OCI-LY1 (cell line): ENCODE results near the gene FAM20C.

ENCODE experiments used
- H2AFZ ChIP-seq: fragments of 200-600 bp; sonication (generic), shearing (Covaris generic); 2 replicates; pipeline ENCODE4 v1.6.0; 2014; ENCODE audit warnings: antibody characterized with exemption, mild to moderate bottlenecking, low read length
- H3F3A ChIP-seq: fragments of 200-600 bp; sonication (generic), shearing (Covaris generic); 2 replicates; pipeline ENCODE4 v1.6.0; 2014; ENCODE audit warnings: mild to moderate bottlenecking, antibody characterized with exemption, low read length, moderate library complexity; ENCODE audit not compliant: insufficient read depth
- H3K27ac ChIP-seq: fragments of 200-600 bp; sonication (generic); 2 replicates; pipeline ENCODE4 v1.5.1; 2014; ENCODE audit warnings: low read length, mixed run types, mild to moderate bottlenecking, low read depth; ENCODE audit not compliant: poor library complexity, severe bottlenecking
- H3K27me3 ChIP-seq: fragments of 200-600 bp; sonication (generic); 2 replicates; pipeline ENCODE4 v1.6.0; 2014; ENCODE audit warnings: antibody characterized with exemption, mild to moderate bottlenecking, low read length, moderate library complexity; ENCODE audit not compliant: insufficient read depth
- H3K36me3 ChIP-seq: fragments of 200-600 bp; sonication (generic); 2 replicates; pipeline ENCODE4 v1.6.1; 2014; ENCODE audit warnings: mild to moderate bottlenecking, antibody characterized with exemption, low read length, moderate library complexity, mixed read lengths; ENCODE audit not compliant: insufficient read depth
- H3K4me1 ChIP-seq: fragments of 200-600 bp; sonication (generic); 2 replicates; pipeline ENCODE4 v1.5.1; 2014; ENCODE audit warnings: mild to moderate bottlenecking, low read length, moderate library complexity; ENCODE audit not compliant: insufficient read depth, severe bottlenecking
- H3K4me2 ChIP-seq: fragments of 200-600 bp; sonication (generic), shearing (Covaris generic); 2 replicates; pipeline ENCODE4 v1.6.1; 2014; ENCODE audit warnings: low read length
- H3K4me3 ChIP-seq: fragments of 200-600 bp; sonication (generic); 2 replicates; pipeline ENCODE4 v1.5.1; 2014; ENCODE audit warnings: low read length, low read depth, mild to moderate bottlenecking, mixed read lengths; ENCODE audit not compliant: poor library complexity, severe bottlenecking
- H3K79me2 ChIP-seq: fragments of 200-600 bp; shearing (Covaris generic); 2 replicates; pipeline ENCODE4 v1.6.1; 2016; ENCODE audit warnings: mixed run types, low read length, mixed read lengths; ENCODE audit not compliant: insufficient read depth
- H3K9ac ChIP-seq: fragments of 200-600 bp; sonication (generic), shearing (Covaris generic); 2 replicates; pipeline ENCODE4 v1.6.1; 2014; ENCODE audit warnings: mild to moderate bottlenecking, low read length, mixed read lengths
- H3K9me2 ChIP-seq: fragments of 200-600 bp; sonication (generic), shearing (Covaris generic); 2 replicates; pipeline ENCODE4 v1.6.1; 2014; ENCODE audit warnings: low read depth, mild to moderate bottlenecking, low read length, mixed read lengths
- H3K9me3 ChIP-seq: fragments of 200-600 bp; shearing (Covaris generic); 2 replicates; pipeline ENCODE4 v1.6.1; 2014; ENCODE audit warnings: low read length, mixed read lengths
- H4K20me1 ChIP-seq: fragments of 200-600 bp; sonication (generic), shearing (Covaris generic); 2 replicates; pipeline ENCODE4 v1.6.0; 2016; ENCODE audit warnings: mild to moderate bottlenecking, low read length; ENCODE audit not compliant: insufficient read depth
- CTCF ChIP-seq: fragments of 200-600 bp; sonication (generic), shearing (Covaris generic); IDR thresholded peaks from 2 replicates; pipeline ENCODE4 v1.5.1; 2017; ENCODE audit warnings: mild to moderate bottlenecking, antibody characterized with exemption, low read length, moderate library complexity, mixed read lengths
- EZH2 ChIP-seq: fragments of 200-600 bp; sonication (generic), shearing (Covaris generic); IDR thresholded peaks from 2 replicates; pipeline ENCODE4 v1.8.0; 2017; ENCODE audit warnings: borderline replicate concordance, mixed run types, mild to moderate bottlenecking, antibody characterized with exemption, low read length, moderate library complexity, mixed read lengths

Gene FAM20C

GRCh38 chr7:230274-230673, 37.9 kb downstream of the FAM20C start:
- Histone ChIP-seq H3K9me2 (no peaks in the 10 kb centered on the region), H3K9ac (no peak overlapping the region), H3K79me2 (no peaks in the 10 kb centered on the region), H2AFZ (no peak overlapping the region), H4K20me1 (no peaks in the 10 kb centered on the region), H3K27me3 (no peaks in the 10 kb centered on the region; the same call in 1 of the 2 replicates), H3K27ac (no peak overlapping the region), H3K9me3 (no peaks in the 10 kb centered on the region), H3K4me2 (no peak overlapping the region), H3F3A (no peaks in the 10 kb centered on the region), H3K36me3 (no peaks in the 10 kb centered on the region), H3K4me1 (no peaks in the 10 kb centered on the region), H3K4me3 (no peak overlapping the region)
- no peak for TF ChIP-seq CTCF
- no peak for TF ChIP-seq EZH2

- no peaks in the 10 kb centered on the region for H3K36me3 ChIP-seq
- H3K9ac ChIP-seq = no peak overlapping the region
- TF ChIP-seq EZH2 (no peak), CTCF (peak; percentile 29)
- H3K4me2 ChIP-seq = no peak overlapping the region
- H3K4me1 ChIP-seq = no peaks in the 10 kb centered on the region
- H3K27ac ChIP-seq = no peak overlapping the region
- no peak overlapping the region for H3K4me3 ChIP-seq
- H4K20me1 ChIP-seq = no peaks in the 10 kb centered on the region
- H2AFZ ChIP-seq = no peak overlapping the region
- H3K79me2 ChIP-seq = no peaks in the 10 kb centered on the region
- H3K9me3 ChIP-seq = no peaks in the 10 kb centered on the region
- no peaks in the 10 kb centered on the region for H3K9me2 ChIP-seq
- H3K27me3 ChIP-seq = no peaks in the 10 kb centered on the region; the same call in 1 of the 2 replicates
- H3F3A ChIP-seq = no peaks in the 10 kb centered on the region
Observed at GRCh38 chr7:231030-231857, 38.9 kb downstream of the FAM20C start.

- H3K27ac ChIP-seq = no peak overlapping the region
- no peaks in the 10 kb centered on the region for H3K9me3 ChIP-seq
- H3K79me2 ChIP-seq = no peaks in the 10 kb centered on the region
- H3F3A ChIP-seq = no peaks in the 10 kb centered on the region
- no peak overlapping the region for H3K4me3 ChIP-seq
- no peaks in the 10 kb centered on the region; the same call in 1 of the 2 replicates for H3K27me3 ChIP-seq
- H3K4me2 ChIP-seq = no peak overlapping the region
- no peaks in the 10 kb centered on the region for H3K36me3 ChIP-seq
- no peaks in the 10 kb centered on the region for H3K9me2 ChIP-seq
- no peaks in the 10 kb centered on the region for H4K20me1 ChIP-seq
- TF ChIP-seq EZH2 (no peak), CTCF (no peak)
- no peak overlapping the region for H3K9ac ChIP-seq
- H3K4me1 ChIP-seq = no peaks in the 10 kb centered on the region
- no peak overlapping the region for H2AFZ ChIP-seq
Observed at GRCh38 chr7:231858-232246, 39.5 kb downstream of the FAM20C start.
